Sigmoid colon (tissue), 7 donors: ENCODE data around the gene METTL25. TPM values are rescaled to one million over a fixed set of nuclear protein-coding genes. Genes with fewer than 3 reads are reported as not detected.

Source experiments
- DNase-seq: peaks from one replicate; pipeline ENCODE4 v3.0.0-alpha.2; 2019
- H3K27ac ChIP-seq, 4 donors: fragments of 200-600 bp; sonication (generic); one replicate each; pipeline ENCODE4 v1.5.1; 2016 to 2019; ENCODE audit warnings: mild to moderate bottlenecking in 1 of 4
- H3K27me3 ChIP-seq, 3 donors: fragments of 200-600 bp; sonication (generic); one replicate each; pipeline ENCODE4 v1.5.1; 2019; ENCODE audit warnings: mild to moderate bottlenecking in 1 of 3
- H3K36me3 ChIP-seq, 4 donors: fragments of 200-600 bp; sonication (generic); one replicate each; pipeline ENCODE4 v1.5.1; 2016 to 2019
- H3K4me1 ChIP-seq, 4 donors: fragments of 200-600 bp; sonication (generic); one replicate each; pipeline ENCODE4 v1.5.1; 2017 to 2019
- H3K4me3 ChIP-seq, 4 donors: fragments of 200-600 bp; sonication (generic); one replicate each; pipeline ENCODE4 v1.5.1; 2017 to 2019; ENCODE audit warnings: mild to moderate bottlenecking in 2 of 4, moderate library complexity in 1 of 4
- H3K9me3 ChIP-seq, 4 donors: fragments of 200-600 bp in 3 of 4; sonication (generic) in 3 of 4; one replicate each; pipeline versions ENCODE4 v1.5.1 to v1.6.1; 2013 to 2019
- EP300 ChIP-seq, 4 donors: sonication (generic); formaldehyde crosslinking; IDR thresholded peaks; one replicate each; pipeline ENCODE4 v1.6.1; 2017; ENCODE audit warnings: antibody characterized with exemption in 4 of 4
- POLR2A ChIP-seq, 2 donors: fragments of 450-650 bp; IDR thresholded peaks; one replicate each; pipeline ENCODE4 v1.6.1; 2016; ENCODE audit warnings: antibody characterized with exemption in 2 of 2, mild to moderate bottlenecking in 2 of 2, moderate library complexity in 2 of 2
- POLR2AphosphoS5 ChIP-seq, 4 donors: sonication (generic); formaldehyde crosslinking; IDR thresholded peaks; one replicate each; pipeline ENCODE4 v1.6.1; 2017; ENCODE audit warnings: antibody characterized with exemption in 4 of 4
- whole genome bisulfite sequencing, 2 donors: extraction: QIAGEN DNeasy Blood & Tissue Kit; methylation state at CpG; one replicate each; pipeline ENCODE4 v1.1.7; 2013; 5-methylcytosine and 5-hydroxymethylcytosine counted together
- intact Hi-C: fragments of 100-400 bp; cut with DNase I; formaldehyde crosslinking; loops from one replicate; pipeline ENCODE4 v1.15.1; 2023
- polyA plus RNA-seq, 3 donors: library from polyadenylated mRNA; stranded (reverse); fragments of 200-250 nt; gene quantifications; one replicate each; pipeline ENCODE4 v1.2.3, GENCODE V29; 2013
- total RNA-seq, 4 donors: library from RNA; depleted of rRNA; stranded (reverse); fragments of >200 nt; gene quantifications; one replicate each; pipeline ENCODE4 v1.1.0, GENCODE V29; 2016
- TF ChIP-seq, protein P1 (sequence below), 4 experiments: fragments of 450-650 bp in 3 of 4; fragments of 200-600 bp in 1 of 4; IDR thresholded peaks; one replicate each; pipeline ENCODE4 v1.5.1; 2016 to 2019; ENCODE audit warnings: antibody characterized with exemption in 4 of 4, mild to moderate bottlenecking in 3 of 4, moderate library complexity in 2 of 4
- donor health status: healthy with polysubstance abuse.
- donor health status: Bipolar disorder and iron deficiency.
- donor health status: healthy.

Gene METTL25
- total and polyA plus RNA-seq, 7 donors = 3.9 to 59.9 (median 22.7) TPM

DNA sequence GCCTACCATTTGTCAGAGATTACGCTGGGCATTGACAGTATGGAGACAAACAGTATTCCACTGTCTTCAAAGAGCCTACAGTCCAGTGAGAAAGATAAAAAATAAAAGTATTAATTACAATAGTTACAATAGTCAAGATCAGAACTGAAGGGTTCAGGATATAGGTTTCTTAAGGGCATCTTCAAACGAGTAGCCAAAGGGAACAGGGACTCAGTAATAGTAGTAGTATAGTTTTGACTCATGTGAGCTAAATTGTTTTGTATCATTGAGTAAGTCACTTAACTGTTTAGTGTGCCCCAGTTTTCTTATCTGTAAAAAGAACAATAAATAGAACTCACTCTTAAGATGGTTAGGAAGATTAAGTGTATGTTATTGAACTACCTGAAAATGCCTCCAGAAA is 123.6 kb downstream of the METTL25 start:
- 84 to 87% methylated on average over 2 of the region's 2 CpGs for WGBS, 2 donors
- no peak overlapping the region for H3K27ac ChIP-seq
- TF ChIP-seq EP300 (IDR thresholded peaks at IDR 0.05) (no peak), POLR2A (IDR thresholded peaks at IDR 0.05) (no peak), POLR2AphosphoS5 (IDR thresholded peaks at IDR 0.05) (no peak)
- TF ChIP-seq, protein P1, sequence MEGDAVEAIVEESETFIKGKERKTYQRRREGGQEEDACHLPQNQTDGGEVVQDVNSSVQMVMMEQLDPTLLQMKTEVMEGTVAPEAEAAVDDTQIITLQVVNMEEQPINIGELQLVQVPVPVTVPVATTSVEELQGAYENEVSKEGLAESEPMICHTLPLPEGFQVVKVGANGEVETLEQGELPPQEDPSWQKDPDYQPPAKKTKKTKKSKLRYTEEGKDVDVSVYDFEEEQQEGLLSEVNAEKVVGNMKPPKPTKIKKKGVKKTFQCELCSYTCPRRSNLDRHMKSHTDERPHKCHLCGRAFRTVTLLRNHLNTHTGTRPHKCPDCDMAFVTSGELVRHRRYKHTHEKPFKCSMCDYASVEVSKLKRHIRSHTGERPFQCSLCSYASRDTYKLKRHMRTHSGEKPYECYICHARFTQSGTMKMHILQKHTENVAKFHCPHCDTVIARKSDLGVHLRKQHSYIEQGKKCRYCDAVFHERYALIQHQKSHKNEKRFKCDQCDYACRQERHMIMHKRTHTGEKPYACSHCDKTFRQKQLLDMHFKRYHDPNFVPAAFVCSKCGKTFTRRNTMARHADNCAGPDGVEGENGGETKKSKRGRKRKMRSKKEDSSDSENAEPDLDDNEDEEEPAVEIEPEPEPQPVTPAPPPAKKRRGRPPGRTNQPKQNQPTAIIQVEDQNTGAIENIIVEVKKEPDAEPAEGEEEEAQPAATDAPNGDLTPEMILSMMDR (IDR thresholded peaks at IDR 0.05) = no peak
- no peaks in the 10 kb centered on the region for H3K36me3 ChIP-seq
- DNase-seq = no peak
- no peak overlapping the region for H3K4me3 ChIP-seq
- no peaks in the 10 kb centered on the region for H3K27me3 ChIP-seq
- peaks cover 0 to 8% (median 2%) of the 10 kb centered on the region in 4 donors for H3K9me3 ChIP-seq
- peaks cover 0 to 7% (median 0%) of the 10 kb centered on the region in 4 donors for H3K4me1 ChIP-seq
- intact Hi-C loops = no loop called here

DNA sequence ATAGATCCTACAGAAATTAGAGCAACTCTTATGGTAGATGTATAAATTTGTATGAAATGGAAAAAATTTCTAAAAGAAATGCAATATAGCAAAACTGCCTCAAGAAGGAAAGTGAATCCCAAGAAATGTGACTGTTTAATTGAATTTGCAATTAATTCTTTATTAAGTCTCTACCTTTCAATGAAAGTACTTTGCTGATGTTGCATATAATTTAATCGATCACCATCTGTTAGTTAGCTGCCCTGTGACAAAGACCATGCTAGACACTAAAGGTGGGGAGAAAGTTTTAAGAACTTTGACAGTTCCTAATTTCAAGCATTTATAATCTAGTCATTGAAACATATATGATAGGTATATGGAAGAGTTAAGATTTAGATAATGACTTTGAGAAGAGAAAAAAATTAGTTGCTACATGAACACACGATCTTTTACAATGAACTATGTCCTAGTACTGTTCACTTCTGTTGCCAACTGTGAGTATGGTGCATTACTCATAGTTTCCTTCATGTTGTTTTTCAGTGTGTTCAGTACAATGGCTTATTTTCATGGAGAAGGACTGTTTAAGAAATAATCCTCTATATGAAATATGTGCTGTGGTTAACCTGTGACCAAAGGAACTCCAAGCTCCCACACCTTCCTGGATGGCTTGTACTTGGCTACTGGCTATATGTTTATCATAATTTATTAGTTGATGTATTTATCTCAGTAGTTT is 128.4 kb downstream of the METTL25 start:
- H3K36me3 ChIP-seq = no peaks in the 10 kb centered on the region
- DNase-seq = no peak
- no peak overlapping the region for H3K27ac ChIP-seq
- H3K9me3 ChIP-seq = peaks cover 0 to 10% (median 2%) of the 10 kb centered on the region in 4 donors
- no peaks in the 10 kb centered on the region for H3K27me3 ChIP-seq
- intact Hi-C loops = no loop called here
- no peaks in the 10 kb centered on the region for H3K4me1 ChIP-seq
- H3K4me3 ChIP-seq = no peak overlapping the region
- 68 to 83% methylated on average over 2 of the region's 2 CpGs for WGBS, 2 donors
- TF ChIP-seq POLR2A (IDR thresholded peaks at IDR 0.05) (no peak), POLR2AphosphoS5 (IDR thresholded peaks at IDR 0.05) (no peak), EP300 (IDR thresholded peaks at IDR 0.05) (no peak)
- TF ChIP-seq, protein P1 (IDR thresholded peaks at IDR 0.05) = no peak

DNA sequence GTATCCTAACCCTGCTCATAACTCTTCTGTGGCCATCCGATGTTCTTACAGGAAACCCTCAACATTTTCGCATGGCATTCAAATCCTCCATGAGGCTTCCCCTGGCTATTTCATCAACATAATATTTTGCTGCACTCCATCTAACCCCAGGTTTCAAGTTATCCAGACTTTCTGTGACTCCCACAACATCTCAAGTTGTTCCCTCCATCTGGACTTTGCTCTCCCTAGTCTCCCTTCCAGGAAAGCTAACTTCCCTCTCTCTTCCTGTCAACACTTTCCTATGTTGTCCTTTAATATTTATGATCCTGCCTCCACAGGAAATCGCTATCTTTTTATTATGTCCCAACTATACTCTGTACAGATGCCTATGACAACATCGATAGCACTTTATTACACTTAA is 146.1 kb downstream of the METTL25 start:
- Histone ChIP-seq H3K9me3 (no peaks in the 10 kb centered on the region), H3K27ac (no peak overlapping the region), H3K36me3 (no peaks in the 10 kb centered on the region), H3K4me3 (no peak overlapping the region), H3K4me1 (no peaks in the 10 kb centered on the region), H3K27me3 (no peaks in the 10 kb centered on the region)
- TF ChIP-seq EP300 (IDR thresholded peaks at IDR 0.05) (no peak), POLR2AphosphoS5 (IDR thresholded peaks at IDR 0.05) (no peak), POLR2A (IDR thresholded peaks at IDR 0.05) (no peak)
- TF ChIP-seq, protein P1 (IDR thresholded peaks at IDR 0.05) = no peak
- WGBS, 2 donors = 53% methylated on average over 4 of the region's 4 CpGs
- intact Hi-C loops = no loop called here
- no peak for DNase-seq

DNA sequence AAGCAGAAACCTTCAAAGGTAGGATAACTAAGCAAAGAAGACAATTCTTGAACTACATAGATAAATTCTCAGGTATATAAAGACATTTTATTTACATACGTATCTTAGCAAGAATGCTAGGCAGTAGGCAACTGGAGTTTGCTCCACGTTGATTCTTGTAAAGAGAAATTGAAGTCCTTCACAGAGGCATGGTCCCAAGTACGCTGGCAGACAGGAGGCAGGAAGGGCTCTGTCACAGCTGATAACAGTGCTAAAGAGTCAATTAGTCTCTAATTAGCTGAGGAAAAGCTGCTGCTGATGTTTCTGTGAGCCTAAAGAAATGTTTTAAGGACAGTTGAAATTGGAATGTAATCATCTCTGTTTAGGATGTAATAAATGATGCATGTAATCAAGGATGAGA is 146.8 kb downstream of the METTL25 start:
- no peaks in the 10 kb centered on the region for H3K36me3 ChIP-seq
- intact Hi-C loops = no loop called here
- H3K27ac ChIP-seq = no peak overlapping the region
- H3K4me3 ChIP-seq = no peak overlapping the region
- no peaks in the 10 kb centered on the region for H3K27me3 ChIP-seq
- H3K9me3 ChIP-seq = no peaks in the 10 kb centered on the region
- WGBS, 2 donors = 61 to 79% methylated on average over 3 of the region's 3 CpGs
- TF ChIP-seq POLR2AphosphoS5 (IDR thresholded peaks at IDR 0.05) (no peak), POLR2A (IDR thresholded peaks at IDR 0.05) (no peak), EP300 (IDR thresholded peaks at IDR 0.05) (no peak)
- TF ChIP-seq, protein P1 (IDR thresholded peaks at IDR 0.05) = no peak
- H3K4me1 ChIP-seq = no peaks in the 10 kb centered on the region
- DNase-seq = no peak

DNA sequence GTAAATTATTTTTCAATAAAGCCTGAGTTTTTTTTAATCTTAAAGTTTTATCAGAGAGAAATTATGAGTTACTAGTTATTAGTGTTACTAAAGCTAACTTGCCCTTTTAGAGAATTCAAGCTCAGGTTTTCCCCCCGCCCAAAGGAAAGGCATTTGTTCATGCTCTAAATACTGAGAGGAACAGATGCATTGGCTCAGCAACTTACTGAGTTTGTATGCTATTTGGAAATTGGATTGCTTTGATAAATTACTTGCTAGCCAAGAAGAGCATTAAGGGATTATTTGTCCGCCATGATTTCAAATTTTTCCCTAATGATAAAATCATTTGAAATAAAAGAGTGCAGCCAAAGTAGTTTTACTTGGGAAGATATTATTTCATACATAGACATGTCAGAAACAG is 149.4 kb downstream of the METTL25 start:
- Histone ChIP-seq H3K9me3 (no peaks in the 10 kb centered on the region), H3K4me1 (no peaks in the 10 kb centered on the region), H3K4me3 (no peak overlapping the region), H3K27me3 (no peaks in the 10 kb centered on the region), H3K27ac (no peak overlapping the region), H3K36me3 (no peaks in the 10 kb centered on the region)
- 78 to 87% methylated on average over 2 of the region's 2 CpGs for WGBS, 2 donors
- TF ChIP-seq, protein P1 (IDR thresholded peaks at IDR 0.05) = no peak
- TF ChIP-seq EP300 (IDR thresholded peaks at IDR 0.05) = no peak
- TF ChIP-seq POLR2AphosphoS5 (IDR thresholded peaks at IDR 0.05) = no peak
- no peak for TF ChIP-seq POLR2A (IDR thresholded peaks at IDR 0.05)
- DNase-seq = no peak
- intact Hi-C loops = no loop called here
